Measurements from ENCODE around the gene LAMA2. TPM values are rescaled to one million over a fixed set of nuclear protein-coding genes. Genes with fewer than 3 reads are reported as not detected.

Gene LAMA2
- total and polyA plus RNA-seq, 2 donors (not counting 3 experiments of a cell fraction or from before 2014, with no cell fraction given): 0.51 to 0.75 TPM

GRCh38 chr6:129317931-129318820 lies 435.2 kb downstream of the LAMA2 start:
- Histone ChIP-seq H3K9ac (replicated peaks; ENCODE audit: extremely low read depth, insufficient read depth, low read length) (no peak overlapping the region), H3K79me2 (ENCODE audit: control insufficient read depth, insufficient read depth, low read length) (no peaks in the 10 kb centered on the region), H3K4me2 (ENCODE audit: insufficient read depth, low read length) (no peak overlapping the region), H3K9me3 (replicated peaks; ENCODE audit: control insufficient read depth, insufficient read depth, low read length) (no peaks in the 10 kb centered on the region), H3K27ac (ENCODE audit: insufficient read depth, low read depth, low read length) (no peak overlapping the region), H3K4me3 (replicated peaks in 1 of 3; ENCODE audit: insufficient read depth in 1 of 3, low read depth in 1 of 3, low read length in 3 of 3) (no peak overlapping the region), H3K4me1 (ENCODE audit: control insufficient read depth, extremely low read depth, insufficient read depth, low read length) (no peaks in the 10 kb centered on the region), H3K9me1 (replicated peaks; ENCODE audit: control insufficient read depth, extremely low read depth, insufficient read depth, low read length) (no peaks in the 10 kb centered on the region), H2AFZ (ENCODE audit: low read depth, low read length) (no peak overlapping the region), H4K20me1 (replicated peaks; ENCODE audit: control insufficient read depth, extremely low read depth, insufficient read depth, low read length) (no peaks in the 10 kb centered on the region), H3K36me3 (ENCODE audit: control insufficient read depth in 2 of 2, extremely low read depth in 1 of 2, insufficient read depth in 2 of 2, low read length in 2 of 2) (no peaks in the 10 kb centered on the region), H3K27me3 (ENCODE audit: control insufficient read depth in 2 of 2, insufficient read depth in 2 of 2, low read length in 2 of 2) (peaks cover 4 to 10% of the 10 kb centered on the region in 2 experiments)
- BruUV-seq (replicated peaks): no TSS peak
- POLR2A ChIA-PET: no interaction called here
- dilution Hi-C loops (cut with MboI; ENCODE audit: extremely low pct_ligation_motif_present, low sequenced_read_pairs) (no loop called here), intact Hi-C loops (cut with micrococcal nuclease) (no loop called here)
- no peak for TF ChIP-seq MYC (IDR thresholded peaks at IDR 0.05; ENCODE audit: low read depth, low read length)
- TF ChIP-seq EZH2 (IDR thresholded peaks at IDR 0.05; ENCODE audit: borderline replicate concordance, low read depth, low read length, severe bottlenecking): no peak
- no peak for TF ChIP-seq GATA2 (IDR thresholded peaks at IDR 0.05; ENCODE audit: insufficient read depth, insufficient read length, low read depth, low read length)
- TF ChIP-seq MAX (IDR thresholded peaks at IDR 0.05; ENCODE audit: insufficient read depth, insufficient read length): no peak
- no peak for TF ChIP-seq CTCF (IDR thresholded peaks at IDR 0.05; ENCODE audit: extremely low read depth in 1 of 2, insufficient read depth in 1 of 2, low read depth in 1 of 2, low read length in 2 of 2)
- TF ChIP-seq JUN (IDR thresholded peaks at IDR 0.05; ENCODE audit: borderline replicate concordance, insufficient read depth, insufficient read length, low read depth): no peak
- TF ChIP-seq POLR2AphosphoS5 (IDR thresholded peaks at IDR 0.05; ENCODE audit: insufficient read depth, low read depth, low read length): no peak
- TF ChIP-seq POLR2A (IDR thresholded peaks at IDR 0.05; ENCODE audit: low read depth, low read length): no peak
- no peak for TF ChIP-seq FOS (IDR thresholded peaks at IDR 0.05; ENCODE audit: borderline replicate concordance, insufficient read depth, low read length)
- peak; percentile 35 for FAIRE-seq
- DNase-seq (ENCODE audit: low read depth, low spot score): peak; percentile 16
- CTCF ChIA-PET: interaction anchor here (0.6 to 1.0 kb wide), 3 partner anchors 10 to 777 kb away, joined by 3 to 5 read pairs (median 4); no protein-coding TSS in a partner anchor

Data from endothelial cell of umbilical vein (primary cell).